ENCODE data around the gene NCK2. TPM values are rescaled to one million over a fixed set of nuclear protein-coding genes. Genes with fewer than 3 reads are reported as not detected.
A peak's percentile ranks its signal among the peaks of the same experiment; 100 is the strongest.

Gene NCK2
- total RNA-seq, 1 donor from 2014 or later: 90.0 TPM

- H3K4me3 ChIP-seq (ENCODE audit: low read depth, low read length): no peak overlapping the region
- no peak for DNase-seq (ENCODE audit: low read depth)
Observed at GRCh38 chr2:105764059-105764458, 19.3 kb downstream of the NCK2 start.

GRCh38 chr2:105765415-105766299 lies 20.9 kb downstream of the NCK2 start:
- TF ChIP-seq CTCF (IDR thresholded peaks at IDR 0.05; ENCODE audit: insufficient read depth, low read length, severe bottlenecking): no peak
- Histone ChIP-seq H3K27me3 (ENCODE audit: control insufficient read depth, insufficient read depth, low read length) (no peaks in the 10 kb centered on the region), H3K4me3 (ENCODE audit: low read depth, low read length) (no peak overlapping the region), H3K36me3 (ENCODE audit: control insufficient read depth, insufficient read depth, low read length) (peaks cover 4% of the 10 kb centered on the region)
- DNase-seq (ENCODE audit: low read depth) (peak; percentile 84), FAIRE-seq (no peak)

More at GRCh38 chr2:105764059-105764458, 19.3 kb downstream of the NCK2 start:
- H3K27me3 ChIP-seq (ENCODE audit: control insufficient read depth, insufficient read depth, low read length): no peaks in the 10 kb centered on the region
- peaks cover 4% of the 10 kb centered on the region for H3K36me3 ChIP-seq (ENCODE audit: control insufficient read depth, insufficient read depth, low read length)
- no peak for TF ChIP-seq CTCF (IDR thresholded peaks at IDR 0.05; ENCODE audit: insufficient read depth, low read length, severe bottlenecking)
- no peak for FAIRE-seq

- TF ChIP-seq CTCF (IDR thresholded peaks at IDR 0.05; ENCODE audit: insufficient read depth, low read length, severe bottlenecking): no peak
- FAIRE-seq (no peak), DNase-seq (ENCODE audit: low read depth) (no peak)
- no peak overlapping the region for H3K4me3 ChIP-seq (ENCODE audit: low read depth, low read length)
- no peaks in the 10 kb centered on the region for H3K27me3 ChIP-seq (ENCODE audit: control insufficient read depth, insufficient read depth, low read length)
- peaks cover 4% of the 10 kb centered on the region for H3K36me3 ChIP-seq (ENCODE audit: control insufficient read depth, insufficient read depth, low read length)
Observed at GRCh38 chr2:105766300-105766866, 21.7 kb downstream of the NCK2 start.

GRCh38 chr2:105768176-105768575 lies 23.5 kb downstream of the NCK2 start:
- Histone ChIP-seq H3K36me3 (ENCODE audit: control insufficient read depth, insufficient read depth, low read length) (peaks cover 6% of the 10 kb centered on the region), H3K4me3 (ENCODE audit: low read depth, low read length) (no peak overlapping the region), H3K27me3 (ENCODE audit: control insufficient read depth, insufficient read depth, low read length) (no peaks in the 10 kb centered on the region)
- TF ChIP-seq CTCF (IDR thresholded peaks at IDR 0.05; ENCODE audit: insufficient read depth, low read length, severe bottlenecking): no peak
- no peak for DNase-seq (ENCODE audit: low read depth)
- no peak for FAIRE-seq

DNA sequence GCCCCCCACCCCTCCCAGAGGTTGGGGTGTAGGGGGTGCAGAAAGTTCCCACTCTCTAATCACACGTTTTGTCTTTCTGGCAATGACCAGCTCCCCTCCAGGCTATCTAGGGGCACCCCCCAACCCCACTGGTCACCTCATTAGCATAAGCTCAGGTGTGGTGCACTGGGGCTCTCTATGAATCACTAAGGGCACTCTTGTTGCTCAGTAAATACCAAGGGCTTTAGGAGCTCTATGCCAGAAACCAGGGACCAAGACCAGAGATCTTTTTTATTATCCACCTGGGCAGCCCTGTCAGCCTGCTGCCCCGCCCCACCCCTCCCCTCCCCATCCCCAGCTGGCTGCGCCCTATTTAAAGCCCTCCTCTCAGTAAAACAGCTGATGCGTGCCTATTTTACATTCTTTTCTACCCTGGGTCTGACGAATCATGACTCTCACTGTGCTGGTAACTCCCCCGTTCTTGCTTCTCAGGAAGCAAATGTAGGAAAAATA lies 24.3 kb downstream of the NCK2 start:
- no peak for FAIRE-seq
- no peak for TF ChIP-seq CTCF (IDR thresholded peaks at IDR 0.05; ENCODE audit: insufficient read depth, low read length, severe bottlenecking)
- H3K4me3 ChIP-seq (ENCODE audit: low read depth, low read length): no peak overlapping the region
- peak; percentile 48 for DNase-seq (ENCODE audit: low read depth)
- peaks cover 5% of the 10 kb centered on the region for H3K36me3 ChIP-seq (ENCODE audit: control insufficient read depth, insufficient read depth, low read length)
- H3K27me3 ChIP-seq (ENCODE audit: control insufficient read depth, insufficient read depth, low read length): no peaks in the 10 kb centered on the region

Measured in bronchial epithelial cell (primary cell).